ENCODE results near the gene UBE2G2. TPM values are rescaled to one million over a fixed set of nuclear protein-coding genes. Genes with fewer than 3 reads are reported as not detected.

The UBE2G2 gene
- total RNA-seq, 1 experiment from 2014 or later = 121 TPM

DNA sequence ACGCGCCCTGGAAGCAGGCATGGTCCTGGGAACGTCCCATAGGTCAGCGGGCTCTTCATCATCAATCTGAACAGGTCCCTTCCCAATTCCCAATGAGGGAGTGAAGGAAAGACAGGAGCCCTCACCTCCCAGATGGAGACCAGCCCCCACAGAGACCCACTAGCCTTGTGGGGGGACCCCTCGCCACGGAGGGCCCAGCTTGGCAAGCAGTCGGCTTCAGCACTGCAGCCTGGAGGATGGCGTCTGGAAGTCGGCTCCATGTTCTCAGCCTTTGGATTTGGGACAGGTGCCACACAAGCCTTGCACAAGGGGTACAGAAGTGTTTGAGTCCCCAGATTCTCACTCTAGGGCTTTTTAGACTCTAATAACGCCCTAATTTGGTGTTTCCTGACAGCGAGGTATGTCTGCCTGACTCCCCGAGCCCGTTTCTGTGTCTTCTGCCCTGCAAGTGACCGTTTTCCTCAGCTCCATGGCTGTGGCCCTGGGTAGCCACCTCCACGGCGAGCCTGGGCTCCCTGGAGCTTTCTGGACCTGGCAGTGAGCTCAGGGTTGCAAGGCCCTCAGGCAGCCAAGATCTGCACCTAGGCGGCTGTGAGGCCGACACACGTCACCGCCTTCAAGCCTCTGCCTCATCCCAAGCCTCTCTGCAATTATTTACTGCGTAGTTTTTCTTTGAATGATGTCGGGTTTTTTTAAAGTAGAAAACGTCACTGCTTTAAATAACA is 41.3 kb upstream of the UBE2G2 start:
- no CpG with 5 or more reads among the region's 23 CpGs for WGBS (ENCODE audit: extremely low coverage, insufficient read length, low lambda C conversion rate)
- H3K4me1 Mint-ChIP-seq = peaks cover 13 to 21% of the 10 kb centered on the region in 2 experiments
- Histone ChIP-seq H3K27ac (ENCODE audit: insufficient read length, low read depth, low read length) (no peak overlapping the region), H3K23ac (ENCODE audit: insufficient read length, low read depth, low read length) (no peak overlapping the region), H3K18ac (ENCODE audit: insufficient read length, low read depth, low read length) (no peak overlapping the region), H4K91ac (ENCODE audit: insufficient read length, low read depth, low read length) (no peak overlapping the region), H2BK20ac (ENCODE audit: low read depth, low read length, poor library complexity, severe bottlenecking) (no peak overlapping the region), H4K8ac (replicated peaks; ENCODE audit: insufficient read length, low read depth, low read length) (no peak overlapping the region), H3K79me2 (ENCODE audit: insufficient read depth, low read length) (no peaks in the 10 kb centered on the region), H2BK12ac (ENCODE audit: insufficient read length, low read depth, low read length) (no peak overlapping the region), H4K5ac (ENCODE audit: insufficient read length, low read depth, low read length) (no peak overlapping the region), H3K14ac (ENCODE audit: insufficient read depth, low read length) (no peak overlapping the region), H2BK15ac (ENCODE audit: low read depth, low read length) (no peak overlapping the region), H3T11ph (ENCODE audit: low read length) (no peak overlapping the region), H3K4ac (ENCODE audit: low read depth, low read length) (no peak overlapping the region), H3K23me2 (ENCODE audit: insufficient read length, low read depth, low read length, poor library complexity, severe bottlenecking) (no peaks in the 10 kb centered on the region), H3K4me2 (ENCODE audit: insufficient read depth, insufficient read length, low read length) (no peak overlapping the region), H3K27me3 (ENCODE audit: insufficient read depth, low read length) (no peaks in the 10 kb centered on the region), H3K56ac (ENCODE audit: insufficient read length, low read depth, low read length) (no peak overlapping the region), H2AK5ac (ENCODE audit: insufficient read length, low read length) (no peak overlapping the region), H2AFZ (ENCODE audit: low read length) (no peak overlapping the region), H4K20me1 (ENCODE audit: control insufficient read depth, insufficient read depth, insufficient read length) (no peaks in the 10 kb centered on the region), H3K9me3 (ENCODE audit: control insufficient read depth, low read depth, low read length) (no peaks in the 10 kb centered on the region), H2BK120ac (ENCODE audit: low read depth, low read length, poor library complexity, severe bottlenecking) (no peak overlapping the region), H3K4me1 (ENCODE audit: insufficient read depth, low read length) (0 out of 2 replicates have a peak, but pooled peaks cover 2% of the 10 kb centered on the region), H3K79me1 (ENCODE audit: insufficient read depth, low read depth, low read length, poor library complexity, severe bottlenecking) (no peaks in the 10 kb centered on the region), H3K9ac (ENCODE audit: extremely low read depth, insufficient read length, low read length) (no peak overlapping the region), H2BK5ac (ENCODE audit: insufficient read length, low read length) (no peak overlapping the region)
- no peak overlapping the region for H3K27ac Mint-ChIP-seq
- peaks cover 3% of the 10 kb centered on the region; the same call in 1 of the 2 replicates for H3K27me3 Mint-ChIP-seq (ENCODE audit: low read depth)
- TF ChIP-seq, protein P1, sequence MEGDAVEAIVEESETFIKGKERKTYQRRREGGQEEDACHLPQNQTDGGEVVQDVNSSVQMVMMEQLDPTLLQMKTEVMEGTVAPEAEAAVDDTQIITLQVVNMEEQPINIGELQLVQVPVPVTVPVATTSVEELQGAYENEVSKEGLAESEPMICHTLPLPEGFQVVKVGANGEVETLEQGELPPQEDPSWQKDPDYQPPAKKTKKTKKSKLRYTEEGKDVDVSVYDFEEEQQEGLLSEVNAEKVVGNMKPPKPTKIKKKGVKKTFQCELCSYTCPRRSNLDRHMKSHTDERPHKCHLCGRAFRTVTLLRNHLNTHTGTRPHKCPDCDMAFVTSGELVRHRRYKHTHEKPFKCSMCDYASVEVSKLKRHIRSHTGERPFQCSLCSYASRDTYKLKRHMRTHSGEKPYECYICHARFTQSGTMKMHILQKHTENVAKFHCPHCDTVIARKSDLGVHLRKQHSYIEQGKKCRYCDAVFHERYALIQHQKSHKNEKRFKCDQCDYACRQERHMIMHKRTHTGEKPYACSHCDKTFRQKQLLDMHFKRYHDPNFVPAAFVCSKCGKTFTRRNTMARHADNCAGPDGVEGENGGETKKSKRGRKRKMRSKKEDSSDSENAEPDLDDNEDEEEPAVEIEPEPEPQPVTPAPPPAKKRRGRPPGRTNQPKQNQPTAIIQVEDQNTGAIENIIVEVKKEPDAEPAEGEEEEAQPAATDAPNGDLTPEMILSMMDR (conservative IDR thresholded peaks at IDR 0.05) = no peak
- no peak overlapping the region for H3K4me3 Mint-ChIP-seq
- no peaks in the 10 kb centered on the region for H3K36me3 Mint-ChIP-seq (ENCODE audit: insufficient read depth in 1 of 3, low read depth in 3 of 3)
- no peaks in the 10 kb centered on the region for H3K9me3 Mint-ChIP-seq
- DNase-seq = no peak

Measured in H9 (cell line).